Subcutaneous abdominal adipose tissue (tissue), 5 donors: Measurements from ENCODE around the gene PCBP3.

Experiments
- H3K27ac ChIP-seq: one replicate; pipeline ENCODE4 v1.7.0; 2013; ENCODE audit warnings: low read depth, mild to moderate bottlenecking, inconsistent platforms, low read length, moderate library complexity
- H3K27me3 ChIP-seq, 5 donors: one replicate each; pipeline ENCODE4 v1.7.0; 2013; ENCODE audit warnings: low read length in 5 of 5, inconsistent platforms in 1 of 5; ENCODE audit not compliant: control insufficient read depth in 5 of 5, insufficient read depth in 4 of 5
- H3K36me3 ChIP-seq, 5 donors: one replicate each; pipeline ENCODE4 v1.7.0; 2013; ENCODE audit warnings: low read length in 5 of 5; ENCODE audit not compliant: control insufficient read depth in 5 of 5, insufficient read depth in 5 of 5
- H3K4me1 ChIP-seq, 5 donors: one replicate each; pipeline ENCODE4 v1.7.0; 2013; ENCODE audit warnings: low read length in 5 of 5, mild to moderate bottlenecking in 3 of 5, moderate library complexity in 1 of 5; ENCODE audit not compliant: control insufficient read depth in 5 of 5, insufficient read depth in 5 of 5
- H3K4me3 ChIP-seq, 5 donors: one replicate each; pipeline ENCODE4 v1.7.0; 2013; ENCODE audit warnings: low read length in 5 of 5, low read depth in 1 of 5
- H3K9ac ChIP-seq, 5 donors: one replicate each; pipeline ENCODE4 v1.7.0; 2013; ENCODE audit warnings: low read length in 5 of 5, mild to moderate bottlenecking in 4 of 5, moderate library complexity in 3 of 5
- H3K9me3 ChIP-seq, 5 donors: one replicate each; pipeline ENCODE4 v1.7.0; 2013; ENCODE audit warnings: low read length in 5 of 5; ENCODE audit not compliant: control insufficient read depth in 5 of 5
- donor health status: healthy.
- donor health status: healthy.
- donor health status: healthy.
- donor health status: healthy.
- donor health status: healthy.

Gene PCBP3

DNA sequence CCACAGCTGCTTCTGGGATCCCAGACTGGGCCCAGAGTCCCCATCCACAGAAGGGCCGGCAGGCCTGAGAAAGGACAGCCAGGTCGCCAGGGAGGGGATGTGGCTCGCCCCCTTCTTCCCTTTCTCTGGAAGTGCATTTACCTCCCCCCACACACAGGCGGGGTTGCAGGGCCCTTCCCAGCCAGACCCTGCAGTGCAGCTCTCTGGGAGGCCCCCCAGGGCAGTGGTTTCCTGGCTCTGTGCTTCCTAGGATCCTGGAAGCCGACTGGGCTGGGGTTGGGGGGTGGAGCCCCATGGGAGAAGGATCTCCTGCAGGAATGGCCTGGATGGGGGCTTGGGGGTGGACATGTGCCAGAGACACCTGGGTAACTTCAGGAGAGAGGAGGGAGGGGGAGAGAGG lies 333.9 kb downstream of the PCBP3 start:
- H3K27ac ChIP-seq: no peak overlapping the region
- peaks cover 0 to 12% (median 3%) of the 10 kb centered on the region in 5 donors for H3K27me3 ChIP-seq
- H3K36me3 ChIP-seq: no peaks in the 10 kb centered on the region
- peaks cover 11 to 52% (median 45%) of the 10 kb centered on the region in 5 donors for H3K4me1 ChIP-seq
- H3K9ac ChIP-seq: no peak overlapping the region
- H3K9me3 ChIP-seq: no peaks in the 10 kb centered on the region
- no peak overlapping the region for H3K4me3 ChIP-seq

DNA sequence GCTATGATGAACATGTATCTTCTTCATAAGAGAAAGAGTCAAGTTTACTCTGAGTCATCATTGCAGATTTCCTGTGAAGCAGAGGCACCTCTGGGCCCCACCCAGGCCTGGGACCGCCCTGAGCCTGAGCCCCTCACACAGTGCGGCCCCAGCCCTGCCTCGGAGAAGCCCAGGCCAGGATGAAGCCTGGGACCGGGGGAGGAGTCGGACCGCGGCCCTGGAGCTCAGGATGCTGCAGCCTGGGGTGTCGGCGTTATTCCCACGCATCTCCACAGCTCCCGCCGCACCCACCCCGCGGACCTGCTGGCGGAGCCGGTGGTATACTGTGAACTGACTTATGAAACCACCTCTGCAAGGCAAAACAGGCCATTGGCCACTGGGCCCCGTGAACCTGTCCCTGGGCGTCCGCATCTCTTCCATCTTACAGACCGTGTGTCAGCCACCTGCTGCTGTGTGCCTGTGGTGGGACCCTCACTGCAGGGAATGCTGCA lies 335.7 kb downstream of the PCBP3 start:
- Histone ChIP-seq H3K4me3 (no peak overlapping the region), H3K27ac (no peak overlapping the region), H3K4me1 (peaks cover 11 to 51% (median 45%) of the 10 kb centered on the region in 5 donors), H3K9me3 (no peaks in the 10 kb centered on the region), H3K27me3 (peaks cover 0 to 11% (median 3%) of the 10 kb centered on the region in 5 donors), H3K9ac (no peak overlapping the region), H3K36me3 (peaks cover 0 to 4% (median 2%) of the 10 kb centered on the region in 5 donors)

DNA sequence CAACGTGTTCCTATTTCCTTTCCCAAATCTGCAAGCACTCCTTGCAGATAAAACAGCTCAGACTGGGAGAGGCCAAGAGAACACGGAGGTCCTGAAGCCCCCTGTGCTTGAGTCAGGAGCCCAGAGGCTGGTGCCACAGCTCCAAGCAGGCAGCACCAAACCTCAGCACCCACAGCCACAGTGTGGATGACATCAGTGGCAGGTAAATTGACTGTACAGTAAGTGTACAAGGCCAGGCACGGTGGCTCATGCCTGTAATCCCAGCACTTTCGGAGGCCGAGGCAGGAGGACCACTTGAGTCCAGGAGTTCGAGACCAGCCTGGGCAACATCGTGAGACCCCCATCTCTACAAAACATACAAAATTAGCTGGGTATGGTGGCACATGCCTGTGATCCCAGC lies 336.1 kb downstream of the PCBP3 start:
- Histone ChIP-seq H3K27me3 (peaks cover 0 to 9% (median 1%) of the 10 kb centered on the region in 5 donors), H3K4me1 (peaks cover 11 to 51% (median 45%) of the 10 kb centered on the region in 5 donors), H3K27ac (no peak overlapping the region)

DNA sequence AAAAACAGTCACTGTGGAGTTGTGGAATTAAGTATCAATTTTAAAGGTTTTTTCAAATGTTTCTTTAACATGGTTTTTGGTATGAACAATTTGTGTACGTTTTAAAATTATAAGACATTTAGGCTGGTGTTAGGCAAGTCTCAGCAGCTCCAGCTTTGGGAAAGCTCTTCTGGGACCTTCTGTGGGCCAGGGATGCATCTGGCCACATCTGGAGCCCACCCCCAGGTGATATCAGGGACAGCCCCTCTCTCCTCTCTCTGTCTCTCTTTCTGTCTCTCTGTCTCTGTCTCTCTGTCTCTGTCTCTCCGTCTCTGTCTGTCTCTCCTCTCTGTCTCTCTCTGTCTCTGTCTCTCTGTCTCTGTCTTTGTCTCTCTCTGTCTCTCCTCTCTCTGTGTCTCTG lies 336.7 kb downstream of the PCBP3 start:
- peaks cover 9 to 51% (median 43%) of the 10 kb centered on the region in 5 donors for H3K4me1 ChIP-seq
- H3K9ac ChIP-seq: peak overlapping the region in 1 of 5 donors; percentile 89
- peak overlapping the region; percentile 92 for H3K27ac ChIP-seq
- H3K27me3 ChIP-seq: peaks cover 0 to 5% (median 0%) of the 10 kb centered on the region in 5 donors
- no peaks in the 10 kb centered on the region for H3K9me3 ChIP-seq
- H3K4me3 ChIP-seq: no peak overlapping the region
- H3K36me3 ChIP-seq: peaks cover 0 to 14% (median 12%) of the 10 kb centered on the region in 5 donors

More for the DNA sequence above, 336.1 kb downstream of the PCBP3 start:
- no peak overlapping the region for H3K4me3 ChIP-seq
- H3K9ac ChIP-seq: no peak overlapping the region
- H3K9me3 ChIP-seq: no peaks in the 10 kb centered on the region
- peaks cover 0 to 8% (median 6%) of the 10 kb centered on the region in 5 donors for H3K36me3 ChIP-seq

DNA sequence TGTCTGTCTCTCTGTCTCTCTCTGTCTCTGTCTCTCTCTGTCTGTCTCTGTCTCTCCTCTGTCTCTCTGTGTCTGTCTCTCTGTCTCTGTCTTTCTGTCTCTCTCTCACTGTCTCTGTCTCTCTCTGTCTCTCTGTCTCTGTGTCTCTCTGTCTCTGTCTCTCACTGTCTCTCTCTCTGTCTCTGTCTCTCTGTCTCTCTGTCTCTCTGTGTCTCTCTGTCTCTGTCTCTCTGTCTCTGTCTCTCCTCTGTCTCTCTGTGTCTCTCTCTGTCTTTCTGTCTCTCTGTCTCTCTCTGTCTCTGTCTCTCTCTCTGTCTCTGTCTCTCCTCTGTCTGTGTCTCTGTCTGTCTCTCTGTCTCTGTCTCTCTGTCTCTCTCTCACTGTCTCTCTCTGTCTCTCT lies 337.2 kb downstream of the PCBP3 start:
- H3K4me1 ChIP-seq: peaks cover 9 to 54% (median 44%) of the 10 kb centered on the region in 5 donors
- peaks cover 0 to 18% (median 16%) of the 10 kb centered on the region in 5 donors for H3K36me3 ChIP-seq
- H3K27ac ChIP-seq: peak overlapping the region; percentile 92
- H3K4me3 ChIP-seq: peak overlapping the region; percentile 52 to 77 (median 62)
- no peaks in the 10 kb centered on the region for H3K9me3 ChIP-seq
- peak overlapping the region; percentile 52 to 94 (median 74) for H3K9ac ChIP-seq
- H3K27me3 ChIP-seq: peaks cover 0 to 5% (median 0%) of the 10 kb centered on the region in 5 donors

DNA sequence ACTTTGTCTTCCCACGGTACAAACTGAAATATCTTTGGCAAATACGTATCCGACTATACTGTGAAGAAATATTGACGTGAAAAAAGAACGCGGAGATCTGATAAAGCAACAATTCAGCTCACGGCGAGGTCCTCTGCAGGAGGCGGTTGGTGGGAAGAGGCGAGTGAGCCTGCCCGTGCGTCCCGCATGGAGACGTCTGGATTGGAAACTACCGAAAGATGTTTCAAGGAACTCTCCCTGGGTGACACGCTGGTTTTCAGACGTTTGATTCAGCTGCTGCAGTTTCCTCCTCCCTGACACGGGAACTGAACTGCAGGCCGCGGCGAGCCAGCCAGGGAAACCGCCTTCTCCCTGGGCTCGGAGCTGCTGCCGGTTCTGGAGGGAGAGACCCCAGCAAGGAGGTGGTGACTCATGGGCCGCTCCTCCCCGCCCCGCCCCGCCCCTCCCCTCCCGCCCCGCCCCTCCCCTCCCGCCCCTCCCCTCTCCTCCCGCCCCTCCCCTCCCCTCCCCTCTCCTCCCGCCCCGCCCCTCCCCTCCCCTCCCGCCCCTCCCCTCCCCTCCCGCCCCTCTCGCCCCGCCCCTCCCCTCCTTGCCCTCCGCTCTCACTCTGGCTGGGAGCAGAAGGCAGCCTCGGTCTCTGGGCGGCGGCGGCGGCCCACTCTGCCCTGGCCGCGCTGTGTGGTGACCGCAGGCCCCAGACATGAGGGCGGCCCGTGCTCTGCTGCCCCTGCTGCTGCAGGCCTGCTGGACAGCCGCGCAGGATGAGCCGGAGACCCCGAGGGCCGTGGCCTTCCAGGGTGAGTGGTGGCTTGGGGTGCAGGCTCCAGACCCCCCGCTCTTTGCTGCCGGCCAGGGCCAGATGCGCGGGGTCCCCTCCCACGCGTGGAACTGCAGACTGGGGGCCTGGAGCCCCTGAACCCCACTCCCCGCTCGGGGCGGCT lies 337.9 kb downstream of the PCBP3 start, which contains the start of gene COL6A1:
TSS of gene COL6A1 (plus strand) at position 620 of the 941 bp plus-strand sequence. CDS start at position 701, 81 bp downstream.
- Histone ChIP-seq H3K9me3 (no peaks in the 10 kb centered on the region), H3K36me3 (peaks cover 0 to 26% (median 23%) of the 10 kb centered on the region in 5 donors), H3K9ac (peak within 1 kb of the TSS; percentile 70 to 94 (median 74)), H3K4me1 (peaks cover 9 to 61% (median 50%) of the 10 kb centered on the region in 5 donors), H3K27ac (peak within 1 kb of the TSS; percentile 92), H3K4me3 (peak within 1 kb of the TSS; percentile 76 to 86 (median 79)), H3K27me3 (peaks cover 0 to 5% (median 0%) of the 10 kb centered on the region in 5 donors)

DNA sequence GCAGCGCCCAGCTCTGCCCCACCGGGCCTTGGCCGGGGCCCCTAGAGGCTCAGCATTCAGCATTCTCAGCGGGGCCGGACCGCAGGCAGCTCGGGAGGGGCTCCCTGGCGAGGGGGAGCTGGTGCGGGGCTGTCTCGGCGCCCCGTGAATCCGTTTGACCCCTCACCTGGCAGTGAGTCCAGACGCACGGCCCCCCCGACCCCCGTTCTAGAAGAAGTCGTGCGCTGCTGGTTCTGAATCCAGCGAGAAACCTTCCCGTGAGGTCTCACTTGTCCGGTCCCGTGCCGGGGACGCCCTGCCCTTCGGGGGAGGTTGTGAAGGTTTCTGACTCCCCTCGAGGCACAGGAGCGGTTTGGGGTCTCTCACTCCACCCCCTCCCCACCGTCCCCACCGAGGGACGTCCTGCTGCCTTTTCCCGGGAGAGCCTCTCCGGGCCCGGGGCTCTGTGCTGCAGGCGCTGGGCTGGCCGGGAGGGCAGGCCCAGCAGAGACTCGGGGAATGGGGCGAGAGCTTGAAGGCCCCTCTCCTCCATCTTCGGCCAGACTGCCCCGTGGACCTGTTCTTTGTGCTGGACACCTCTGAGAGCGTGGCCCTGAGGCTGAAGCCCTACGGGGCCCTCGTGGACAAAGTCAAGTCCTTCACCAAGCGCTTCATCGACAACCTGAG lies 338.7 kb downstream of the PCBP3 start:
- Histone ChIP-seq H3K4me3 (peak overlapping the region; percentile 73 to 86 (median 79)), H3K36me3 (peaks cover 0 to 34% (median 31%) of the 10 kb centered on the region in 5 donors), H3K9ac (peak overlapping the region; percentile 63 to 80 (median 70)), H3K27ac (peak overlapping the region; percentile 70), H3K4me1 (peaks cover 9 to 60% (median 50%) of the 10 kb centered on the region in 5 donors), H3K9me3 (no peaks in the 10 kb centered on the region), H3K27me3 (peaks cover 0 to 5% (median 0%) of the 10 kb centered on the region in 5 donors)

DNA sequence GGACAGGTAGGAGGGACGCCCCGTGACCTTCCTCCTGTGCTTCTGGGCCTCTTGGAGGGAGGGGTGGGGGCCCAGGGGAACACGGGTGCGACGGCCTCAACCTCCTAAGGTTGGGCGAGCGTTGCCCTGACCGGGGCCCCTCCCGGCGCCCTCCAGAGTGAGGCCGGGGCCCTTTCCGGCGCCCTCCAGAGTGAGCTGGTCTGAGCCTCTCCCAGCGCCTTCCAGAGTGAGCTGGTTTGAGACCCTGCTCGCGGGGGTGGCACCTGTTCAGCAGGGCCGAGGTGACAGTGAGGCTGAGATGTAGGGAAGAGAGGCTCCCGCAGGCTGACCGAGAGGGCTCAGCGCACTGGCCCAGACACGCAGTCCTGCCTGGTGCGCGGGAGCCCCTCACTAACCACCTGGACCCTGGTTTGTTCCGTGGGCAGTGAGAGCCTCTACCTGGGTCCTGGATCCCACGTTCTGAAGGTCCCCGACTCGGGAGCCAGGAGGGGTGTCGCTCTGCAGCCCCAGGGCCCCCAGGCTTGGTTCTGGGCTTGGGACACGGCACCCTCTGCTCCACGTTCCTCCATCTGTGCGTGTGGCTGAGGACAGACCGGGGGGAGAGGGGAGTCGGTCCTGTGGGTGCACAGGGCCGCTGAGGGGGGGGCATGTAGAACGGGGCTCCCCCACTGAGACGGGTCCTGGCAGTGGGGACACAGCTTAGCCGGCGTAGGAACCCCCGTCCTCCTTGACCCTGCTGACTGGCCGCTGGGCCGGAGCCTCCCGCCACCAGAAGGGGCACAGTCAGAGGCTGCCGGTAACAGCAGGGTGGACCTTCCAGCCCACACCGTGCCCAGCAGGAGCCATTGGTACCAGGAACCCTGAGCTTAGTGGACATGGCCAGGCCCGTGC lies 339.5 kb downstream of the PCBP3 start:
- Histone ChIP-seq H3K36me3 (peaks cover 0 to 37% (median 34%) of the 10 kb centered on the region in 5 donors), H3K27ac (peak overlapping the region; percentile 70), H3K9me3 (no peaks in the 10 kb centered on the region), H3K9ac (peak overlapping the region; percentile 51 to 80 (median 66)), H3K4me3 (peak overlapping the region; percentile 73 to 86 (median 79)), H3K4me1 (peaks cover 9 to 57% (median 50%) of the 10 kb centered on the region in 5 donors), H3K27me3 (peaks cover 0 to 5% (median 0%) of the 10 kb centered on the region in 5 donors)

DNA sequence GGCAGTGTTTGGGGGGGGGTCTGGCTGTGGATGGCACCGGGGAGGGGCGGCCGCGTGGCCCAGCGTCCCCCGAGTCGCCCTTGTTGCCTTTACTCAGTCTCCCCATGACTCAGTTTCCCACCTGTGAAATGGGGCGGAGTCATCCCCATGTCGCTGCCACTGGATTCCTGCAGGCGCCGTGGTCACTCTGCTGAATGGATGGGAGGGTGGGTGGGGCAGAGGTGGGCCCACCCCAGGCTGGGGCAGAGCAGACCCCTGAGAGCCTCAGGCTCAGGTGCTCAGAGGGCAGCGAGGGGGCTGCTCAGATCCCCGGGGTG lies 340.1 kb downstream of the PCBP3 start:
- peak overlapping the region in 3 of 5 donors; percentile 66 to 80 (median 70) for H3K9ac ChIP-seq
- no peaks in the 10 kb centered on the region for H3K9me3 ChIP-seq
- peaks cover 0 to 40% (median 34%) of the 10 kb centered on the region in 5 donors for H3K36me3 ChIP-seq
- H3K27me3 ChIP-seq: peaks cover 0 to 5% (median 0%) of the 10 kb centered on the region in 5 donors
- peaks cover 7 to 54% (median 51%) of the 10 kb centered on the region in 5 donors for H3K4me1 ChIP-seq
- H3K27ac ChIP-seq: peak overlapping the region; percentile 70
- peak overlapping the region in 4 of 5 donors; percentile 73 to 86 (median 78) for H3K4me3 ChIP-seq
